ENCODE data around the gene RXFP1.

The RXFP1 gene

GRCh38 chr4:158571736-158572135 lies 50.1 kb downstream of the RXFP1 start:
- Histone ChIP-seq H3K79me2 (ENCODE audit: insufficient read depth, low read length) (no peaks in the 10 kb centered on the region), H4K20me1 (ENCODE audit: insufficient read depth, low read length) (no peaks in the 10 kb centered on the region), H3K9me3 (ENCODE audit: insufficient read depth, low read length, severe bottlenecking) (no peaks in the 10 kb centered on the region), H3K27ac (ENCODE audit: low read length) (no peak overlapping the region), H3K4me1 (ENCODE audit: insufficient read depth, low read length) (no peaks in the 10 kb centered on the region), H3K4me3 (ENCODE audit: low read depth in 1 of 2, low read length in 2 of 2) (no peak overlapping the region), H3K4me2 (ENCODE audit: insufficient read depth, low read length) (no peak overlapping the region), H3K9ac (ENCODE audit: low read depth, low read length) (no peak overlapping the region), H2AFZ (ENCODE audit: low read depth, low read length) (no peak overlapping the region), H3K36me3 (ENCODE audit: insufficient read depth, low read length) (no peaks in the 10 kb centered on the region), H3K27me3 (ENCODE audit: insufficient read depth, low read length, poor library complexity) (no peaks in the 10 kb centered on the region)
- TF ChIP-seq EZH2 (IDR thresholded peaks at IDR 0.05; ENCODE audit: borderline replicate concordance, low read depth, low read length, severe bottlenecking) (no peak), CTCF (IDR thresholded peaks at IDR 0.05; ENCODE audit: borderline replicate concordance, extremely low read depth, low read length, poor library complexity, severe bottlenecking) (no peak)
- ATAC-seq (ENCODE audit: insufficient read depth, low read depth) (no peak), DNase-seq (no peak)

GRCh38 chr4:158572608-158573007 lies 50.9 kb downstream of the RXFP1 start:
- Histone ChIP-seq H3K36me3 (ENCODE audit: insufficient read depth, low read length) (no peaks in the 10 kb centered on the region), H3K9me3 (ENCODE audit: insufficient read depth, low read length, severe bottlenecking) (no peaks in the 10 kb centered on the region), H3K27me3 (ENCODE audit: insufficient read depth, low read length, poor library complexity) (no peaks in the 10 kb centered on the region), H4K20me1 (ENCODE audit: insufficient read depth, low read length) (no peaks in the 10 kb centered on the region), H3K27ac (ENCODE audit: low read length) (no peak overlapping the region), H3K9ac (ENCODE audit: low read depth, low read length) (no peak overlapping the region), H3K4me3 (ENCODE audit: low read depth in 1 of 2, low read length in 2 of 2) (no peak overlapping the region), H3K4me1 (ENCODE audit: insufficient read depth, low read length) (no peaks in the 10 kb centered on the region), H3K79me2 (ENCODE audit: insufficient read depth, low read length) (no peaks in the 10 kb centered on the region), H2AFZ (ENCODE audit: low read depth, low read length) (no peak overlapping the region), H3K4me2 (ENCODE audit: insufficient read depth, low read length) (no peak overlapping the region)
- no peak for TF ChIP-seq EZH2 (IDR thresholded peaks at IDR 0.05; ENCODE audit: borderline replicate concordance, low read depth, low read length, severe bottlenecking)
- no peak for TF ChIP-seq CTCF (IDR thresholded peaks at IDR 0.05; ENCODE audit: borderline replicate concordance, extremely low read depth, low read length, poor library complexity, severe bottlenecking)
- ATAC-seq (ENCODE audit: insufficient read depth, low read depth) (no peak), DNase-seq (no peak)

GRCh38 chr4:158578476-158578875 lies 56.8 kb downstream of the RXFP1 start:
- no peak overlapping the region for H3K4me3 ChIP-seq (ENCODE audit: low read depth in 1 of 2, low read length in 2 of 2)
- no peaks in the 10 kb centered on the region for H3K36me3 ChIP-seq (ENCODE audit: insufficient read depth, low read length)
- H3K27me3 ChIP-seq (ENCODE audit: insufficient read depth, low read length, poor library complexity): no peaks in the 10 kb centered on the region
- no peaks in the 10 kb centered on the region for H3K79me2 ChIP-seq (ENCODE audit: insufficient read depth, low read length)
- H3K4me2 ChIP-seq (ENCODE audit: insufficient read depth, low read length): no peak overlapping the region
- no peak overlapping the region for H3K9ac ChIP-seq (ENCODE audit: low read depth, low read length)
- H3K27ac ChIP-seq (ENCODE audit: low read length): no peak overlapping the region
- no peak for DNase-seq
- H4K20me1 ChIP-seq (ENCODE audit: insufficient read depth, low read length): no peaks in the 10 kb centered on the region
- no peaks in the 10 kb centered on the region for H3K4me1 ChIP-seq (ENCODE audit: insufficient read depth, low read length)
- no peaks in the 10 kb centered on the region for H3K9me3 ChIP-seq (ENCODE audit: insufficient read depth, low read length, severe bottlenecking)
- H2AFZ ChIP-seq (ENCODE audit: low read depth, low read length): no peak overlapping the region
- TF ChIP-seq EZH2 (IDR thresholded peaks at IDR 0.05; ENCODE audit: borderline replicate concordance, low read depth, low read length, severe bottlenecking) (no peak), CTCF (IDR thresholded peaks at IDR 0.05; ENCODE audit: borderline replicate concordance, extremely low read depth, low read length, poor library complexity, severe bottlenecking) (peak; percentile 14)
- no peak for ATAC-seq (ENCODE audit: insufficient read depth, low read depth)

- H3K27ac ChIP-seq (ENCODE audit: low read length): no peak overlapping the region
- no peaks in the 10 kb centered on the region for H3K36me3 ChIP-seq (ENCODE audit: insufficient read depth, low read length)
- no peak overlapping the region for H3K9ac ChIP-seq (ENCODE audit: low read depth, low read length)
- H3K4me1 ChIP-seq (ENCODE audit: insufficient read depth, low read length): no peaks in the 10 kb centered on the region
- TF ChIP-seq CTCF (IDR thresholded peaks at IDR 0.05; ENCODE audit: borderline replicate concordance, extremely low read depth, low read length, poor library complexity, severe bottlenecking) (no peak), EZH2 (IDR thresholded peaks at IDR 0.05; ENCODE audit: borderline replicate concordance, low read depth, low read length, severe bottlenecking) (no peak)
- H3K27me3 ChIP-seq (ENCODE audit: insufficient read depth, low read length, poor library complexity): no peaks in the 10 kb centered on the region
- DNase-seq (no peak), ATAC-seq (ENCODE audit: insufficient read depth, low read depth) (no peak)
- no peak overlapping the region for H3K4me3 ChIP-seq (ENCODE audit: low read depth in 1 of 2, low read length in 2 of 2)
- H4K20me1 ChIP-seq (ENCODE audit: insufficient read depth, low read length): no peaks in the 10 kb centered on the region
- no peaks in the 10 kb centered on the region for H3K9me3 ChIP-seq (ENCODE audit: insufficient read depth, low read length, severe bottlenecking)
- no peak overlapping the region for H2AFZ ChIP-seq (ENCODE audit: low read depth, low read length)
- H3K4me2 ChIP-seq (ENCODE audit: insufficient read depth, low read length): no peak overlapping the region
- no peaks in the 10 kb centered on the region for H3K79me2 ChIP-seq (ENCODE audit: insufficient read depth, low read length)
Measured at GRCh38 chr4:158580064-158580463, 58.4 kb downstream of the RXFP1 start.

Data from DND-41 (cell line).